HG03108 (cell line): Measurements from ENCODE around the gene C2orf49.

ENCODE experiments used
- ATAC-seq: cut with Tn5 transposase; IDR thresholded peaks from one replicate; pipeline ENCODE4 v1.9.1; 2021; ENCODE audit warnings: moderate library complexity; ENCODE audit not compliant: unreplicated experiment

The C2orf49 gene

DNA sequence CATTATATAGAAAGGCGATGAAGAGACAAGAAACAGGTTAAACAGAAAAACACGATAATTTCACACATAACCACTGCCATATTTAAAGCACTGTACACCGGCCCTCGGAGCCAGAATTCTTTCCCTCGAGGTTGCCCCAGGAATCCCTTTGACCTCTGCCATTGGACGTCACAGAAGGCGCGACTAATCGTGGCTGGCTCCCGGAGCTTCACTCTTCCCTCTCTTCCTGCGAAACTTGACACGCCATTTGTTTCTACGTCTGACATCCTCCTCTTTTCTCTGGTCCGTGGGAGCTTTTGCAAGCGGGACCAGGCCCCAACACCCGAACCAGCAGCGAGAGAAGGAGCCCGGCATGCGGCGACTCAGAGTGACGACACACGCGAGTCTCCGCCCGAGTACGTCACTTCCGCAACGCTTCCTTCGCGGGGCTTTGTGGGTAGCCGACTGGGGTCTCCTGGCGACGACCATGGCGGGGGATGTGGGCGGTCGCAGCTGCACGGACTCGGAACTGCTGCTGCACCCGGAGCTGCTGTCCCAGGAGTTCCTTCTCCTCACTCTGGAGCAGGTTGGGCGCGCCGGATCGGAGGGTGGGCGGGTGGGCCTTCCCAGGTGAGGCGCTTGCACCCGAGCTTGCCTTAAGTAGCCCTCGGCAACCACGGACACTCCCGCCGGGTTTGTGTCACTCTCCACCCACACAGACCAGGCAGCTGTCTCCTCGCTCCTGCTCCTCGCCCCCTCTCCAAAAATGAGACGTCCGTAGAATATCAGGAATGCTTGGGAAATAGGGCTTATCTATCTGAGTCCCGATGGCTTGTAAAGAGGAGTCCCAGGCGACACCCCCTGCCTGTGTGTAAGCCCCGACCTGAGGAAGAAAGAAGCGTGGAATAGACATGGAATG is at the start of gene C2orf49:
C2orf49 (plus strand) TSS at position 419 of the 898 bp plus-strand sequence; CDS start at position 467, 48 bp downstream.
- ATAC-seq, result peak; percentile 79

GRCh38 chr2:105287692-105288091 is 49.6 kb upstream of the C2orf49 start:
- ATAC-seq, result no peak

DNA sequence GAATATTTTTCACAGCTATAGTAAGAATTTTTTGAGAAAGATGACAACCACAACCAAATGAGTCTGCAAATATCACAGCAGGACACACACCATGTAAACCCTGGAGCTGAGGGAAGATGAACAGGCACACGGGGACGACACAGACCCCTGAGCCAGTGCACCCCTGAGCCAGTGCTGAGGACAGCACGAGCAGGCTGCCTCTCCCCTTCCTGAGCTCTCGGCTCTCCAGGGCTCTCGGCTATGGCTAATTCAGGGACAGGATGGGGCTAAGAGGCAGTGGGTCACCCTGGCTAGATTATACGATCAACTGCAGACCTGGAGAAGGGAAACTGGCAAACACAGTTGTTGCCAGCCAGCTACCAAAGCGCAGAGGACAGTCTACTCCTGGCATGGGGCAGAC is 49.2 kb upstream of the C2orf49 start:
- no peak for ATAC-seq

- no peak for ATAC-seq
These were observed 46.2 kb upstream of the C2orf49 start for GRCh38 chr2:105290981-105291660.

GRCh38 chr2:105291981-105292380 is 45.4 kb upstream of the C2orf49 start:
- no peak for ATAC-seq

GRCh38 chr2:105294046-105294445 is 43.3 kb upstream of the C2orf49 start:
- no peak for ATAC-seq

DNA sequence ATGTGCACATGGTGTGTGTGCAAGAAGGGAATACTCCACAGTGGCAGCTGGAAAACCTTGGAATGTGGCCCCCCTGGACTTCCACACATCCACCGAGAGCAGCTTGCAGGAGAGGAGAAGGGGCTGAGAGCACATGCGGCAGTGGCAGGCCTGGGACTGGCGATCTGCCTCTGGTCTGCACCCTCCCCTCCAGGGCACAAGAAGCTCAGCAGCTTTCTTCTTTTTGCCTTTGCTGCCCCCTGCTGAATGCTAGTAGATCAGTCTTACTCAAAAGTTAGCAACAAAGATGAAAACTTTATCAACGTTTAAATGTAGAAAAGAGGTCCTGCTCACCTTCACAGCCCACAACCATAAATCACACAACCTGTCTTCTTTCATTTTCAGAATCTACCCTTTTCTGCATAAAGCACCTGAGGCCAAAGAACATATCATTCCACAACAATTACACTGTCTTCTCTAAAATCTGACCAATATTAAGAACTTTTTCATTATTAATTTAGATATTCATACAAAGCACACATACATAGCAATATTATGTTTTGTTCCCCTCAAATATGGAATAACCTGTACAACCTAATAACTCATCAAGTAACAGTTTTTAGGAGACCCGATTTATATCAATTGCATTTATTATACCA is 42.4 kb upstream of the C2orf49 start:
- peak; percentile 54 for ATAC-seq

GRCh38 chr2:105296017-105296611 is 41.2 kb upstream of the C2orf49 start:
- no peak for ATAC-seq

GRCh38 chr2:105297216-105297615 is 40.1 kb upstream of the C2orf49 start:
- ATAC-seq, result no peak

- ATAC-seq, result no peak
These were observed 39.3 kb upstream of the C2orf49 start for GRCh38 chr2:105298017-105298416.

DNA sequence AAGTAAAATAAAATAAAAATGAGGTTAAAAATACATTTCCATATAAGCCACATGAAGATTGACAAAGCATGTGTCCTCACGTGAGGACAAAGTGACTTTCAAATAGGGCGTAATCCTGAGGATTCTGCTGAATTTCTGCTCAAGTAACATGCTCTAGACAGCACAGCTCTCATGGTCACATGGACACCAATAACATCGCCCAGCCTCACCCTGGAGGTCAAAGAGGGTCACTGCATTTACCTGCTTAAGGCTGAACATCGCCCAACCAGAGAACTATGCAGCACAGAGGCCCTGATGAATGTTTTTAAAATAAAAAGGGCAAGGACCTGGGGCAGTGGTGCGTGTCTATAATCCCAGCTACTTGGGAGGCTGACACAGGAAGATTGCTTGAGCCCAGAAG is 38.0 kb upstream of the C2orf49 start:
- no peak for ATAC-seq

DNA sequence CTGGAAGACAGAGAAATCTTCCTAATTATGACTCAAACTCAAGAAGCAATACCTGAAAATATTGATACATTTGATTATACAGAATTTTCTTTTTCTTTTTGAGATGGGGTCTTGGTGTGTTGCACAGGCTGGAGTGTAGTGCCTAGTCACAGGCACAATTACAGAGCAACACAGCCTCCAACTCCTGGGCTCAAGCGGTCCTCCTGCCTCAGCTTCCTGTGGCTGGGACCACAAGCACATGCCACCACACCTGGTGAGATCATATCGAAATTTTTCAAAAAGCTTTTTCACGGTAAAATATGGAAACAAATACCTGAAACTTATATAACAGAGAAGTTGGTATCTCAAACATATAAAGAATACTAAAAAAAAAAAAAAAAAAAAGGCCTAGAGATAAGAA is 35.7 kb upstream of the C2orf49 start:
- no peak for ATAC-seq

DNA sequence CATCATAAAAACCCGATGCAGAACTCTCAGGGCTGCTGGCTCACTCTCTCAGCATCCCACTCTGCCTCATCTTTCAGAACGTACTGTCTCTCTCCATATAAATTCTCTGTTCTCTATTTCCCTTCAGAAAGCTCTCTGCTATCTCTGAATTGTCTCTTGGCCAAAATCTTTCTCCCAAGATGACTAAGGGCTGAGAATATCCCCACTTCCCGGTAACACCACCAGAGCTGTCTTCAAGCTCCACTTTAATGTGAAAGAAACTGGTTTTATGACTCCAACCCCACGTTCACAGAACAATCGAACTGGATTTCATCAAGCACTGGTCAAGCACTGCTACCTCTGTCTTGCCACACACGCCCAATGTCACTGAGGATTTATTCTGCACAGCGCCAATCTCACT is 30.2 kb upstream of the C2orf49 start:
- ATAC-seq, result no peak

GRCh38 chr2:105307550-105307949 is 29.8 kb upstream of the C2orf49 start:
- ATAC-seq, result no peak

GRCh38 chr2:105307962-105308361 is 29.4 kb upstream of the C2orf49 start:
- ATAC-seq, result no peak

- no peak for ATAC-seq
These were observed 28.8 kb upstream of the C2orf49 start for GRCh38 chr2:105308382-105309146.

GRCh38 chr2:105309147-105309545 is 28.2 kb upstream of the C2orf49 start:
- no peak for ATAC-seq

GRCh38 chr2:105313877-105314276 is 23.5 kb upstream of the C2orf49 start:
- ATAC-seq, result no peak

GRCh38 chr2:105315314-105315713 is 22.0 kb upstream of the C2orf49 start:
- ATAC-seq, result no peak

- ATAC-seq, result no peak
These were observed 19.4 kb upstream of the C2orf49 start for GRCh38 chr2:105317937-105318336.
